OCI-LY1 (cell line): Measurements from ENCODE around the gene PITPNM1.

Source experiments
- H2AFZ ChIP-seq: fragments of 200-600 bp; sonication (generic), shearing (Covaris generic); 2 replicates; pipeline ENCODE4 v1.6.0; 2014; ENCODE audit warnings: antibody characterized with exemption, mild to moderate bottlenecking, low read length
- H3F3A ChIP-seq: fragments of 200-600 bp; sonication (generic), shearing (Covaris generic); 2 replicates; pipeline ENCODE4 v1.6.0; 2014; ENCODE audit warnings: mild to moderate bottlenecking, antibody characterized with exemption, low read length, moderate library complexity; ENCODE audit not compliant: insufficient read depth
- H3K27ac ChIP-seq: fragments of 200-600 bp; sonication (generic); 2 replicates; pipeline ENCODE4 v1.5.1; 2014; ENCODE audit warnings: low read length, mixed run types, mild to moderate bottlenecking, low read depth; ENCODE audit not compliant: poor library complexity, severe bottlenecking
- H3K27me3 ChIP-seq: fragments of 200-600 bp; sonication (generic); 2 replicates; pipeline ENCODE4 v1.6.0; 2014; ENCODE audit warnings: antibody characterized with exemption, mild to moderate bottlenecking, low read length, moderate library complexity; ENCODE audit not compliant: insufficient read depth
- H3K36me3 ChIP-seq: fragments of 200-600 bp; sonication (generic); 2 replicates; pipeline ENCODE4 v1.6.1; 2014; ENCODE audit warnings: mild to moderate bottlenecking, antibody characterized with exemption, low read length, moderate library complexity, mixed read lengths; ENCODE audit not compliant: insufficient read depth
- H3K4me1 ChIP-seq: fragments of 200-600 bp; sonication (generic); 2 replicates; pipeline ENCODE4 v1.5.1; 2014; ENCODE audit warnings: mild to moderate bottlenecking, low read length, moderate library complexity; ENCODE audit not compliant: insufficient read depth, severe bottlenecking
- H3K4me2 ChIP-seq: fragments of 200-600 bp; sonication (generic), shearing (Covaris generic); 2 replicates; pipeline ENCODE4 v1.6.1; 2014; ENCODE audit warnings: low read length
- H3K4me3 ChIP-seq: fragments of 200-600 bp; sonication (generic); 2 replicates; pipeline ENCODE4 v1.5.1; 2014; ENCODE audit warnings: low read length, low read depth, mild to moderate bottlenecking, mixed read lengths; ENCODE audit not compliant: poor library complexity, severe bottlenecking
- H3K79me2 ChIP-seq: fragments of 200-600 bp; shearing (Covaris generic); 2 replicates; pipeline ENCODE4 v1.6.1; 2016; ENCODE audit warnings: mixed run types, low read length, mixed read lengths; ENCODE audit not compliant: insufficient read depth
- H3K9ac ChIP-seq: fragments of 200-600 bp; sonication (generic), shearing (Covaris generic); 2 replicates; pipeline ENCODE4 v1.6.1; 2014; ENCODE audit warnings: mild to moderate bottlenecking, low read length, mixed read lengths
- H3K9me2 ChIP-seq: fragments of 200-600 bp; sonication (generic), shearing (Covaris generic); 2 replicates; pipeline ENCODE4 v1.6.1; 2014; ENCODE audit warnings: low read depth, mild to moderate bottlenecking, low read length, mixed read lengths
- H3K9me3 ChIP-seq: fragments of 200-600 bp; shearing (Covaris generic); 2 replicates; pipeline ENCODE4 v1.6.1; 2014; ENCODE audit warnings: low read length, mixed read lengths
- H4K20me1 ChIP-seq: fragments of 200-600 bp; sonication (generic), shearing (Covaris generic); 2 replicates; pipeline ENCODE4 v1.6.0; 2016; ENCODE audit warnings: mild to moderate bottlenecking, low read length; ENCODE audit not compliant: insufficient read depth
- CTCF ChIP-seq: fragments of 200-600 bp; sonication (generic), shearing (Covaris generic); IDR thresholded peaks from 2 replicates; pipeline ENCODE4 v1.5.1; 2017; ENCODE audit warnings: mild to moderate bottlenecking, antibody characterized with exemption, low read length, moderate library complexity, mixed read lengths
- EZH2 ChIP-seq: fragments of 200-600 bp; sonication (generic), shearing (Covaris generic); IDR thresholded peaks from 2 replicates; pipeline ENCODE4 v1.8.0; 2017; ENCODE audit warnings: borderline replicate concordance, mixed run types, mild to moderate bottlenecking, antibody characterized with exemption, low read length, moderate library complexity, mixed read lengths

The PITPNM1 gene

GRCh38 chr11:67455054-67455453 is 50.1 kb downstream of the PITPNM1 start, which contains the start of gene CABP4:
Gene CABP4 (plus strand): TSS chr11:67455354. CDS start chr11:67455424, 70 bp downstream.
- H3K27ac ChIP-seq, result no peak within 1 kb of the TSS
- no peak within 1 kb of the TSS for H3K4me2 ChIP-seq
- H3K4me3 ChIP-seq, result no peak within 1 kb of the TSS
- no peaks in the 10 kb centered on the region for H4K20me1 ChIP-seq
- H3F3A ChIP-seq, result 0 out of 2 replicates have a peak, but pooled peaks cover 5% of the 10 kb centered on the region
- H3K79me2 ChIP-seq, result no peaks in the 10 kb centered on the region
- TF ChIP-seq EZH2 (no peak), CTCF (no peak)
- H3K9me2 ChIP-seq, result no peaks in the 10 kb centered on the region
- H2AFZ ChIP-seq, result no peak within 1 kb of the TSS
- no peaks in the 10 kb centered on the region for H3K36me3 ChIP-seq
- no peak within 1 kb of the TSS for H3K9ac ChIP-seq
- H3K9me3 ChIP-seq, result no peaks in the 10 kb centered on the region
- no peaks in the 10 kb centered on the region for H3K27me3 ChIP-seq
- peaks cover 28% of the 10 kb centered on the region for H3K4me1 ChIP-seq

GRCh38 chr11:67453816-67454732 is 51.1 kb downstream of the PITPNM1 start:
- no peaks in the 10 kb centered on the region for H3K9me2 ChIP-seq
- H3K27me3 ChIP-seq, result no peaks in the 10 kb centered on the region
- no peak overlapping the region for H2AFZ ChIP-seq
- H4K20me1 ChIP-seq, result no peaks in the 10 kb centered on the region
- no peaks in the 10 kb centered on the region for H3K79me2 ChIP-seq
- H3K4me1 ChIP-seq, result peaks cover 28% of the 10 kb centered on the region
- no peak overlapping the region for H3K4me2 ChIP-seq
- no peaks in the 10 kb centered on the region for H3K9me3 ChIP-seq
- no peak overlapping the region for H3K4me3 ChIP-seq
- H3K27ac ChIP-seq, result no peak overlapping the region
- H3K36me3 ChIP-seq, result no peaks in the 10 kb centered on the region
- TF ChIP-seq CTCF, result no peak
- TF ChIP-seq EZH2, result no peak
- no peak overlapping the region for H3K9ac ChIP-seq
- H3F3A ChIP-seq, result no peaks in the 10 kb centered on the region

- no peaks in the 10 kb centered on the region for H3K9me3 ChIP-seq
- H3K9ac ChIP-seq, result no peak within 1 kb of the TSS
- no peaks in the 10 kb centered on the region for H3K36me3 ChIP-seq
- H3K79me2 ChIP-seq, result no peaks in the 10 kb centered on the region
- H3K9me2 ChIP-seq, result no peaks in the 10 kb centered on the region
- TF ChIP-seq CTCF, result no peak
- no peak for TF ChIP-seq EZH2
- H3K4me1 ChIP-seq, result peaks cover 23% of the 10 kb centered on the region
- no peaks in the 10 kb centered on the region for H3K27me3 ChIP-seq
- H2AFZ ChIP-seq, result no peak within 1 kb of the TSS
- H4K20me1 ChIP-seq, result no peaks in the 10 kb centered on the region
- H3F3A ChIP-seq, result no peaks in the 10 kb centered on the region
- no peak within 1 kb of the TSS for H3K4me2 ChIP-seq
- no peak within 1 kb of the TSS for H3K4me3 ChIP-seq
- H3K27ac ChIP-seq, result no peak within 1 kb of the TSS
These were observed 52.8 kb downstream of the PITPNM1 start, which contains the start of gene GPR152 for GRCh38 chr11:67452141-67452952. Gene GPR152 (minus strand): TSS chr11:67452729. CDS start chr11:67452724, 5 bp downstream.
